Retinal pigment epithelial cell (primary cell): ENCODE results near the gene DBI.
"Not testable (repeated sequence)": the region's sequence is repeated elsewhere in the genome, so short reads cannot be mapped to it uniquely, and the experiment has no call there.

Source experiments
- DNase-seq: peaks from one replicate; pipeline ENCODE4 v3.0.0-alpha.2; 2010; ENCODE audit warnings: low read depth
- H3K4me3 ChIP-seq: 2 replicates; pipeline ENCODE4 v1.5.1; 2011; ENCODE audit warnings: mild to moderate bottlenecking, low read length, control low read depth, moderate library complexity
- TF ChIP-seq, protein P1 (sequence below): conservative IDR thresholded peaks from 2 replicates; pipeline ENCODE4 v1.5.1; 2011; ENCODE audit warnings: low read depth, low read length, control low read depth, inconsistent platforms

DBI gene

GRCh38 chr2:119387381-119388129 is 20.8 kb downstream of the DBI start:
- TF ChIP-seq, protein P1, sequence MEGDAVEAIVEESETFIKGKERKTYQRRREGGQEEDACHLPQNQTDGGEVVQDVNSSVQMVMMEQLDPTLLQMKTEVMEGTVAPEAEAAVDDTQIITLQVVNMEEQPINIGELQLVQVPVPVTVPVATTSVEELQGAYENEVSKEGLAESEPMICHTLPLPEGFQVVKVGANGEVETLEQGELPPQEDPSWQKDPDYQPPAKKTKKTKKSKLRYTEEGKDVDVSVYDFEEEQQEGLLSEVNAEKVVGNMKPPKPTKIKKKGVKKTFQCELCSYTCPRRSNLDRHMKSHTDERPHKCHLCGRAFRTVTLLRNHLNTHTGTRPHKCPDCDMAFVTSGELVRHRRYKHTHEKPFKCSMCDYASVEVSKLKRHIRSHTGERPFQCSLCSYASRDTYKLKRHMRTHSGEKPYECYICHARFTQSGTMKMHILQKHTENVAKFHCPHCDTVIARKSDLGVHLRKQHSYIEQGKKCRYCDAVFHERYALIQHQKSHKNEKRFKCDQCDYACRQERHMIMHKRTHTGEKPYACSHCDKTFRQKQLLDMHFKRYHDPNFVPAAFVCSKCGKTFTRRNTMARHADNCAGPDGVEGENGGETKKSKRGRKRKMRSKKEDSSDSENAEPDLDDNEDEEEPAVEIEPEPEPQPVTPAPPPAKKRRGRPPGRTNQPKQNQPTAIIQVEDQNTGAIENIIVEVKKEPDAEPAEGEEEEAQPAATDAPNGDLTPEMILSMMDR = no peak
- no peak overlapping the region for H3K4me3 ChIP-seq
- DNase-seq = peak; percentile 88

GRCh38 chr2:119389615-119390306 is 23.0 kb downstream of the DBI start:
- H3K4me3 ChIP-seq = no peak overlapping the region
- DNase-seq = no peak
- TF ChIP-seq, protein P1 = no peak

DNA sequence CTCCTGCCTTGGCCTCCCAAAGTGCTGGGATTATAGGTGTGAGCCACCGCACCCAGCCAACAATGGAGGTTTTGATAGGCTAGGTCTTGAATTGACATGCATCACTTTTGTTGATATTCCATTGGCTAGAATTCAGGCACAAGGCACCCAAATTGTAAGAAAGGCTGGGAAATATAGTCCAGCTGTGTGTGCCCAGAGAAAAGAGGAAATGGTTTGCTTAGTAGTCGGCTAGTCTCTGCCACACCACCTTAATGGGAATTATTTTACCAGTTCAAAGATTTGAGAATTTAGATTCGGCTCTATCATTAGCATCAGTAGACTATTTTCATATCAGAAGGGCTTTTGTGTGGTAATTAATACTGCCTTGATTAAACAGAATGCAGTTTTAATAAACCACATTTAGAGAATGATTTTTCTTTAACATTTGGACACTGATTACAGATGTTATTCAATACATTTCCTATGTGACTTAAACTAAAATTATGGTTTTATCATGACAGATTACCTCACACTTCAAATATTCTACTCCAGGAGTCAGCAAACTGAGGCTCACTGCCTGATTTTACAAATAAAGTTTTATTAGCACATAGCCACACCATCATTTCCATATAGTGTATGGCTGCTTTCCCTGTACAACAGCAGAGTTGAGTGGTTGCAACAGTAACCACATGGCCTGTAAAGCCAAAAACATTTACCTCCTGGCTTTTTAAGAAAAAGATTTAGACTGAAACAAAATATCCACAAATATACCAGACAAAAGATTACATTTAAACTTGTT is 27.4 kb downstream of the DBI start:
- TF ChIP-seq, protein P1 = no peak
- DNase-seq = no peak
- no peak overlapping the region for H3K4me3 ChIP-seq

GRCh38 chr2:119397196-119397595 is 30.4 kb downstream of the DBI start:
- H3K4me3 ChIP-seq = no peak overlapping the region
- DNase-seq = no peak
- TF ChIP-seq, protein P1 = no peak

GRCh38 chr2:119402106-119402505 is 35.3 kb downstream of the DBI start:
- no peak overlapping the region for H3K4me3 ChIP-seq
- TF ChIP-seq, protein P1 = no peak
- no peak for DNase-seq

DNA sequence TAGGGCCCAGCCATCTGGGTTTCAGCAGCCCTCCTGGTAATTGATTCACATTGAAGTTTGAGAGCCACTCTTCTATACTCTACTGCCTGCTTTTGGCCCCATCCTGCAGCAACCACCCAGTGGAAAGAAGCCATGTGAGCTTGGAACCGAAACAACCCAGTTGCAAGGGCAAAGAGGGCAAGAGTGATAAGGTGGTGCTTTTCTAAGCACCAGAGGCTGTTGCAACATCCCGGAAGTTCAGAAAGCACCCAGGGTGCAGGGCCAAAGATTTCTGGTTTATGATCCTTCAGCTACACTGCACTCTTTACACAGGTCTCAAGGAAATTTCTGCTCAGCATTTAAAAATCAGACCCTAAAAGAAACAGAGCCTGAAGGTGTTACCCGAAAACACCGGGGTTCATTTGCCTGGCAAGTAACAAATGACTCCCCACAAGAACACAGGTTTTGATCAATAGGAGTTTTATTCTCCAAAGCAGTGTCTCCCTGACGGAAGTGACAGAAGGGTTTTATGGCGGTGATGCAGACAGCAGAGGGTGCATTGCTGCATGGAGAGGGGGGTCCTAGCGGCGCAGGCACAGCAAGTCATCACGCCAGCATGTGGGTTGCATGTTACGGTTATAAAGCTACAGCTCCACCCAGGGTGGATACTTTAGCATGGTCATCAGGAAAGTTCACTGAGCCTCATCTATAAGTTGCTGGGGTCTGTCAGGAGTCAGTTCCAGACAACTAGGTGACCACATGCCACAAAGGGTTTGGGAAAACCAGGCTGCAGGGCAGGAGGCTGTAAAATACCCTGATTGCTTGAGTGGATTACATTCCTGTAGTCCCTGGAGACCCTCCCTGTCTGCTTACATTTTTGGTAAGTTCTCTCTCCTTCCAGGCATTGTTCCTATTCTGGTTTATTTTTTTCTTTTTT is 36.1 kb downstream of the DBI start:
- TF ChIP-seq, protein P1 = no peak
- H3K4me3 ChIP-seq = no peak overlapping the region
- DNase-seq = no peak

- DNase-seq, H3K4me3 ChIP-seq: not testable (repeated sequence)
These were observed 36.8 kb downstream of the DBI start for GRCh38 chr2:119403618-119404017.
